Measurements from ENCODE around the gene FMNL2. TPM values are rescaled to one million over a fixed set of nuclear protein-coding genes. Genes with fewer than 3 reads are reported as not detected.

FMNL2 gene
- polyA plus RNA-seq, 3 donors: 0.28 to 3.2 (median 0.71) TPM

DNA sequence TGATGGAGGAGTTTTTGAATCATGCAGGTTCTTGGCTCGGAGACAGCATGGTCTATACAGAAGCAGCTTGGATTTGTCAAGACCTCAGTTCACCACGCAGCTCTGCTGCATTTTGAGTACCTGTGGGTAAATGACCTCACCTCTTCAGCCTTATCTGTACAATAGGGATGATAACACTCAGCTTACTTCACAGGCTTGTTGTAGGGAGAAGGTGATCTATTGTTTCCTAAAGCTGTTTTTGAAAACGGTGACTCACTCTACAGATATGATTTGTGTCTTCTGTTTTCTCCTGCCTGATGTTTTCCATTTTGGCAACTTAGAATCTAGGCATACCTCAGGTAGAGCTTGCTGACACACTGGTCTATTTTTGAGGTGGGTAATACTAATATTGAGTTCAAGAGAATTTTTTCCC lies 80.3 kb downstream of the FMNL2 start:
- no peak for DNase-seq
- no peaks in the 10 kb centered on the region for H3K79me2 ChIP-seq (ENCODE audit: insufficient read depth, low read length)
- WGBS (ENCODE audit: insufficient coverage): no CpG with 5 or more reads among the region's 3 CpGs

DNA sequence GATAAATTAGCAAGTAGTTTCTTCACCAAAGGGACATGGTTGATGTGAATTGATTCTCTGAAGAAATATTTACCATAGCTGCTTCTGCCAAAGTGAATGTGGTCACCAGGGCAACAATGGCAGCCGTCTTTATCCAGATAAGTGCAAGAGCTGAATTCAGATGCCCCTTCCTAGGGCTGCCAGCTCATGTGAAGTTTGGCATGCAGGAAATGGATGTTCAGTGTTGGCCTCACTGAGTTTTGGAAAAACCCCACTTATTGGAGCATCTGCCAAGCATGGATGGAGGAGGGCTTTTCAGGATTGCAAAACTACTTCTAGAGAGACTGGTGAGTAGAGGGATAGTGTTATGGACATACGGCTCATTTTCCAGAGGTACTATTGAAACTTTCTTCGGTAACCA lies 80.8 kb downstream of the FMNL2 start:
- Histone ChIP-seq H3K27me3 (ENCODE audit: control insufficient read depth in 2 of 2, insufficient read depth in 2 of 2, low read length in 2 of 2) (no peaks in the 10 kb centered on the region), H3K36me3 (replicated peaks in 1 of 2; ENCODE audit: control insufficient read depth in 1 of 2, insufficient read depth in 2 of 2, low read length in 2 of 2) (no peaks in the 10 kb centered on the region), H2AFZ (ENCODE audit: insufficient read depth, low read depth, low read length, poor library complexity, severe bottlenecking) (no peak overlapping the region), H3K4me1 (ENCODE audit: control insufficient read depth in 1 of 2, insufficient read depth in 2 of 2, low read length in 2 of 2) (peaks cover 40 to 44% of the 10 kb centered on the region in 2 donors), H3K4me2 (replicated peaks; ENCODE audit: extremely low read depth, low read length, poor library complexity, severe bottlenecking) (no peak overlapping the region), H3K27ac (ENCODE audit: low read depth in 1 of 2, low read length in 2 of 2) (no peak overlapping the region), H4K20me1 (ENCODE audit: insufficient read depth, low read length) (no peaks in the 10 kb centered on the region), H3K79me2 (ENCODE audit: insufficient read depth, low read length) (no peaks in the 10 kb centered on the region), H3K4me3 (replicated peaks in 1 of 3; ENCODE audit: low read depth in 2 of 3, low read length in 3 of 3) (no peak overlapping the region), H3K9me3 (replicated peaks in 1 of 2; ENCODE audit: control insufficient read depth in 1 of 2, insufficient read depth in 1 of 2, low read length in 2 of 2) (no peaks in the 10 kb centered on the region), H3K9ac (ENCODE audit: insufficient read depth, low read length, poor library complexity, severe bottlenecking) (no peak overlapping the region)
- WGBS (ENCODE audit: insufficient coverage): 100% methylated on average over 1 of the region's 3 CpGs
- H3K27me3 Mint-ChIP-seq (ENCODE audit: low read depth in 3 of 3): peaks cover 0 to 3% (median 0%) of the 10 kb centered on the region in 3 donors
- H3K4me3 Mint-ChIP-seq: no peak overlapping the region
- no peaks in the 10 kb centered on the region for H3K36me3 Mint-ChIP-seq
- intact Hi-C loops (cut with micrococcal nuclease): loop anchor here in 1 of 2 donors (10.0 kb wide), 1 partner anchor 49 kb away; no protein-coding TSS in a partner anchor
- peak in 1 of 3 donors; percentile 9 for DNase-seq
- peaks cover 0 to 3% (median 0%) of the 10 kb centered on the region in 7 donors for H3K9me3 Mint-ChIP-seq
- H3K27ac Mint-ChIP-seq: peak overlapping the region in 1 of 7 donors; percentile 18
- peaks cover 43% of the 10 kb centered on the region for H3K4me1 Mint-ChIP-seq
- TF ChIP-seq, protein P1, sequence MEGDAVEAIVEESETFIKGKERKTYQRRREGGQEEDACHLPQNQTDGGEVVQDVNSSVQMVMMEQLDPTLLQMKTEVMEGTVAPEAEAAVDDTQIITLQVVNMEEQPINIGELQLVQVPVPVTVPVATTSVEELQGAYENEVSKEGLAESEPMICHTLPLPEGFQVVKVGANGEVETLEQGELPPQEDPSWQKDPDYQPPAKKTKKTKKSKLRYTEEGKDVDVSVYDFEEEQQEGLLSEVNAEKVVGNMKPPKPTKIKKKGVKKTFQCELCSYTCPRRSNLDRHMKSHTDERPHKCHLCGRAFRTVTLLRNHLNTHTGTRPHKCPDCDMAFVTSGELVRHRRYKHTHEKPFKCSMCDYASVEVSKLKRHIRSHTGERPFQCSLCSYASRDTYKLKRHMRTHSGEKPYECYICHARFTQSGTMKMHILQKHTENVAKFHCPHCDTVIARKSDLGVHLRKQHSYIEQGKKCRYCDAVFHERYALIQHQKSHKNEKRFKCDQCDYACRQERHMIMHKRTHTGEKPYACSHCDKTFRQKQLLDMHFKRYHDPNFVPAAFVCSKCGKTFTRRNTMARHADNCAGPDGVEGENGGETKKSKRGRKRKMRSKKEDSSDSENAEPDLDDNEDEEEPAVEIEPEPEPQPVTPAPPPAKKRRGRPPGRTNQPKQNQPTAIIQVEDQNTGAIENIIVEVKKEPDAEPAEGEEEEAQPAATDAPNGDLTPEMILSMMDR (IDR thresholded peaks at IDR 0.05): no peak

More for the DNA sequence above, 80.3 kb downstream of the FMNL2 start:
- Histone ChIP-seq H3K4me2 (replicated peaks; ENCODE audit: extremely low read depth, low read length, poor library complexity, severe bottlenecking) (no peak overlapping the region), H3K4me3 (replicated peaks in 1 of 3; ENCODE audit: low read depth in 2 of 3, low read length in 3 of 3) (no peak overlapping the region), H2AFZ (ENCODE audit: insufficient read depth, low read depth, low read length, poor library complexity, severe bottlenecking) (no peak overlapping the region), H3K4me1 (ENCODE audit: control insufficient read depth in 1 of 2, insufficient read depth in 2 of 2, low read length in 2 of 2) (peaks cover 40 to 44% of the 10 kb centered on the region in 2 donors), H3K27me3 (ENCODE audit: control insufficient read depth in 2 of 2, insufficient read depth in 2 of 2, low read length in 2 of 2) (no peaks in the 10 kb centered on the region), H3K36me3 (replicated peaks in 1 of 2; ENCODE audit: control insufficient read depth in 1 of 2, insufficient read depth in 2 of 2, low read length in 2 of 2) (no peaks in the 10 kb centered on the region), H3K9me3 (replicated peaks in 1 of 2; ENCODE audit: control insufficient read depth in 1 of 2, insufficient read depth in 1 of 2, low read length in 2 of 2) (no peaks in the 10 kb centered on the region), H4K20me1 (ENCODE audit: insufficient read depth, low read length) (no peaks in the 10 kb centered on the region), H3K27ac (ENCODE audit: low read depth in 1 of 2, low read length in 2 of 2) (no peak overlapping the region), H3K9ac (ENCODE audit: insufficient read depth, low read length, poor library complexity, severe bottlenecking) (no peak overlapping the region)
- no peak overlapping the region for H3K4me3 Mint-ChIP-seq
- intact Hi-C loops (cut with micrococcal nuclease): loop anchor here in 1 of 2 donors (10.0 kb wide), 1 partner anchor 50 kb away; no protein-coding TSS in a partner anchor
- H3K9me3 Mint-ChIP-seq: no peaks in the 10 kb centered on the region
- peaks cover 0 to 3% (median 0%) of the 10 kb centered on the region in 3 donors for H3K27me3 Mint-ChIP-seq (ENCODE audit: low read depth in 3 of 3)
- no peak overlapping the region for H3K27ac Mint-ChIP-seq
- no peaks in the 10 kb centered on the region for H3K36me3 Mint-ChIP-seq
- peaks cover 43% of the 10 kb centered on the region for H3K4me1 Mint-ChIP-seq
- TF ChIP-seq, protein P1 (IDR thresholded peaks at IDR 0.05): no peak
